ENCODE measurements around the gene DLG1.

DNA sequence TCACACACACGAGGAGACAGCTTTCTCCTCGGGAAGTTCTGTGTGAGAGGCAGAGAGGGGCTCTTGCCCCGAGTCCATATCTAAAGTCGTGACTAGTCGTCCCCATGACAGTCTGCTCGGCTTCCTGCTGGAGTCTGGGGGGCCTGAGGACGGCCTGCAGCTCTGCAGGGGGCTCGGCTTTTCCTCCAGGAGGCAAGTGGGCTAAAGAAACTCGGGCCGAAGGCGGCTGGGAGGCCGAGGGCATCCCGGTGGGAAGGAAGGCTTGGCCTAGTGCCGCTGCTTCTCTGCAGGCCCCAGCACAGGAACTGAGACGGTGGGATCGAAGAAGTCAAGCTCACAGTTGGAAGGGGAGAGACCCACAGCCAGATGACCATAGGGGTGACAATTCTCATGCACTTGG is 304.4 kb downstream of the DLG1 start:
- no peak for TF ChIP-seq CTCF (IDR thresholded peaks at IDR 0.05)
- no peak for TF ChIP-seq POLR2A (IDR thresholded peaks at IDR 0.05)
- TF ChIP-seq EP300 (IDR thresholded peaks at IDR 0.05) = no peak
